GM18511 (cell line): ENCODE results near the gene ARID1B.
"Not testable (repeated sequence)": the region's sequence is repeated elsewhere in the genome, so short reads cannot be mapped to it uniquely, and the experiment has no call there.

Source experiments
- ATAC-seq: cut with Tn5 transposase; IDR thresholded peaks from one replicate; pipeline ENCODE4 v1.9.1; 2021; ENCODE audit warnings: mild to moderate bottlenecking, moderate library complexity; ENCODE audit not compliant: unreplicated experiment

ARID1B gene

DNA sequence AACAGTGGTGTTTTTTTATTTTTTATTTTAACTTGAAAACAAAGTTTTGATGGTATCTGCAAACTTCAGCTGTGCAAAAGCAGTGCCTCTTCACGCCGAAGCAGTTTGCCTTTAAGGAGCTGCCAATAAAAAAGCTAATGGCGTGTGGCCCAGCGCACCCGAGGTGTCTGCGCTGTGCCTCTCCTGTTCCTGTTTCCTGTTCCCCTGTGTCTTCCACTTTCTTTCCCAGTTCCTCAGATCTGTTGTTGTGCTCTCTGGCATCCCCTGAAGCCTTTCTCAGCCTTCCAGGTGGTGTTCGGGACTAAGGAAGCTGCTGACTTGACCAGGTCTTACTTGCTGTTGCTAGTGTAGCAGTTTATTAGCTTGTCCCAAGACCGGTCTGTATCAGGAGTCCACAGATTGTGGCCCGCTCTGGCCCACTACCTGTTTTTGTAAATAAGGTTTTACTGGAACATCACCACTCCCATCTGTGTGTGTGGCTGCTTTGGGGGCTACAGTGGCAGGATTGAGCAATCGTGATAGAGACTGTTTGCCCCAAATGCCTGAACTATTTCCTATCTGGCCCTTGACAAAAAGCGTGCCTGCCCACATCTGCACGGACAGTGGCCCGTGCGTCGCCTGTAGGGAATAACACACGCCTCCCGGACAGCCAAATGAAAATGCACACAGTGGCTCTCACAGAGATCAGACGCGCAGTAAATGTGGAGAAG lies 367.8 kb downstream of the ARID1B start:
- no peak for ATAC-seq

GRCh38 chr6:157145656-157146285 lies 368.6 kb downstream of the ARID1B start:
- ATAC-seq = no peak

GRCh38 chr6:157147054-157148026 lies 370.2 kb downstream of the ARID1B start:
- not testable (repeated sequence) for ATAC-seq

DNA sequence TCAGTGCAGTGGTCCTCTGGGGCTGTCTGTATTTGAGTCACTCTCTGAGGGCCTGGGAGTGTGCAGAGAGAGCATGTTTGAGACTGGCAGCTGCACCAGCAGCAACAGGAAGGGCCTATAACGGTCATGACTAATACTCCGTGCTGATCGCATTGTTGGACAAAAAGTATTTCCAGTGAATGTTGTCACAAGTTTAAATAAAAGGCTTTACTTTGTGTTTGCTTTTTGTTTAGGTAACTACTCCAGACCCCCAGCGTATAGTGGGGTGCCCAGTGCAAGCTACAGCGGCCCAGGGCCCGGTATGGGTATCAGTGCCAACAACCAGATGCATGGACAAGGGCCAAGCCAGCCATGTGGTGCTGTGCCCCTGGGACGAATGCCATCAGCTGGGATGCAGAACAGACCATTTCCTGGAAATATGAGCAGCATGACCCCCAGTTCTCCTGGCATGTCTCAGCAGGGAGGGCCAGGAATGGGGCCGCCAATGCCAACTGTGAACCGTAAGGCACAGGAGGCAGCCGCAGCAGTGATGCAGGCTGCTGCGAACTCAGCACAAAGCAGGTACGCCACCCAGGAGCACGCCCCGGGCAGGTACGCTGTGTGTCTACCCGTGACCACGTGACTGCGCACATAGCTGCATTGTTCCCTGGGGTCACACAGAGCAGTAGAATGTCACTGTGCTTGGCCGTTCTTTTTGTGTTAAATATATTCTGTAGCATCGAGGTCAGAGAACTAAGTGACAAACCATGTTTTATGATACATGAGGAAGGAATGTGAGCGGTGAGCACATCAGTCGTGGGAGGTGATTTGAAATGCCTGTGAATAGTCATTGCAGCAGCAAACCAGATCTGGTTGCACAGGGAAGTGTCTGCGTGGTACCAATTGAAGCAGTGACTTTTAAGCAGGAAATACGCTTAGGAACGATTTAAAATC lies 371.5 kb downstream of the ARID1B start:
- no peak for ATAC-seq

GRCh38 chr6:157150076-157150475 lies 372.9 kb downstream of the ARID1B start:
- ATAC-seq = no peak

DNA sequence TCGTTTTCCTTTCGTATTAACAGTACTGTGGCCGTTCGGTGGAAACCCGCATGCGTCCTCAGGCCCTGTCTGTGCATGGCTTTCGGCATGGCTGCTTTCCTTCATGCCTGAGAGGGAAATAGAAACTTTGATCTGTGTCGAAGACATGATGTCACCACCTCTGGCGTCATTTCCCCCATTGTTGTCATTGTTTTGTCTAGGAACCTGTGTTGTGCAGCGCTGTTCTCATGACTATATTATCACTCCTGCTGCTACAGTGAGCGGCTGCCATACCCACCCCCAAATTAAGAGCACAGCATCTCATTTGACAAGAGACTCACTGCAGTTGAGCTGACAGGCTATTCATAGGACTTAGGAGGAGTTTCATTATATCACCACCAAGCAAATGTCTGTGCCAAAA lies 373.9 kb downstream of the ARID1B start:
- ATAC-seq = no peak

- ATAC-seq = no peak
These were observed 374.8 kb downstream of the ARID1B start for GRCh38 chr6:157151989-157152388.

DNA sequence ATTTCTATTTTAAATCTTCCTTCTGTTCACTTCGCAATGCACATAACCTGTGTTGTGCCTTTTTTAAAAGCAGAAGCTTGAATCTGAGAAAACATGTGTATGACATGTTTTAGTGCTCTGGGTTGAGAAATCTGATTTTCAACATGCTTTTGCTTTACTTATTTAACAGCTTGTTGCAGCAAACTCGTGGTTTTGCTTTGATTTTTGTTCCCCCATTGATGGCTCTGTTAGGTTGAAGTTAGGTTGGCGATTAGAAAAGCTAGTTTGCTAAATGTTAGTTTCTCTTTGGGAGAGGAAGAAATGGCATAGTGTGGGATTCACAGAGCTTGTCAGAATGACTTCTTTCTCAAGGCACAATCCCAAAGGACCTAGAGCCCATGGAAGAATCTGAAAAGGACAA lies 375.4 kb downstream of the ARID1B start:
- ATAC-seq = no peak

DNA sequence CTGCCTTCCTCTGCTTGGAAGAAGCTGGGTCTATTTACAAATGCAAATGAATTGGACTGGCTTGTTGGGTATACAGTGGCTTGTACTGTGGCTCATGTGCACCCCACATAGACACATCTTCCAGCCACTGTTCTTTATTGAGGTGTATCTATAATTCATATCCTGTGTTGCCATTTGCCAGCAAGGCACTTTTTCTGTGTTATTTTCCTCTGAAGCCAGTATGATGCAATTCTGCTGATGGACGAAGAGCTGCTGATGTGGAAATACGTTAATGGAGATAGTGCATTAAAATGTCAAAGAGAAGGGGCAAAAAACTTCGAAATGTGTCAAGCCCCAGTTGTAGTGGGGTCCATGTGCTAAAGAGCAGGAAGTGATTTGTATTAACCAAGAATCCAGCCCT lies 378.6 kb downstream of the ARID1B start:
- ATAC-seq = no peak

DNA sequence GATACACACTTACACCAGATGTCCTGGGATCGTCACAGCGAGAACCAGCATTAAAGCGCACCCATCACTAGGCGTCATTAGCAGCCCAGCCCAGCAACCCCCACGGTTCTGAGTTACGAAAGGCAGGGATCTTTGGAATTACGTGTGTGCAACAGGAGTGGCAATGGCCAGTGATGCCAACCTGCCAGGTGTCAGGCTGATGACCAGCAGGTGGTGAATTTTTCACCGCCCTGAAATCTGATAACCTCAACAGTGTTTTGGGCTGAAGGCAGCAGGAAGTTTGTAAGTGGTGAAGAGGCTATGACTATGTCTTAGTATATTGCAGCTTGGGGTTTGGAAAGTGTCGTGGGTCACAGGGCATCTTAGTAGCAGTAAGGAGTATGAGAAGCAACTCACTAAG lies 380.1 kb downstream of the ARID1B start:
- ATAC-seq = no peak

GRCh38 chr6:157158456-157158855 lies 381.3 kb downstream of the ARID1B start:
- ATAC-seq = no peak

DNA sequence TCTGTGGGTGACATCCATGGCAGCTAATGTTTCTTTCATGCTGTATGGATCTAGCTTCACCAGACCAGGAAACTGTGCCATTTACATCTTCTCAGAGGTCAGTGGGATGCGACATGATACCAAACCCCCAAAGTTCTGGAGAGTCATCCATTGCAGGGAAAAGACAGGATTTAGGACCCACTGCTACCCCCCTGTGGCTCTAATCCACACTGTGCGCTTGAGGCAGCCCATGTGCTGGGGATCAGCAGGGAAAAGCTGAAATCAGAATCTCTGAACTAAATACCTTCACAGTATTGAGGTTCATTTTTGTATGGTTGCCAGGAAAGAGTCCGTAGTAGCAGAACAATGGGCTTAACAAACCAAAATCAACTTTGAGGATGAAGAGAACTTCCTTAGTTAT lies 381.7 kb downstream of the ARID1B start:
- ATAC-seq = no peak

DNA sequence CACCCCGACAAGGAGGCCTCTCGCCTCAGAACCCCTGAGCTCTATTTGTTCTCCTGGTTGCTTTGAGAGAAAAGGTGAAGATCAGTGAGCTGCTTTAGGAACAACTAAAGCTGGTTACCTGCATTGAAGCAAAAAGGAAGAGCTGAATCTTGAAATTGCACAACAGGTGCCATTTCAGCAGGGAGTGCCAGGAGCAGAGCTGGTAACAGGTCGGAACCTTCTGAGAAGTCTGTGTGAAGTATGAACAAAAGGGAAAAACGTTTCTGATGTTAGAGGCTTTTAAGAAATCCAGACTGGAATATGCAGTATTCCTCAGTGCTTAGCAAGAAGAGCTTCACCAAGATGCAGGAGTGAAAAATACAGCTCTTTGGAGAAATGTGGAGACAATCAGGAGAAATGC lies 382.2 kb downstream of the ARID1B start:
- ATAC-seq = no peak

DNA sequence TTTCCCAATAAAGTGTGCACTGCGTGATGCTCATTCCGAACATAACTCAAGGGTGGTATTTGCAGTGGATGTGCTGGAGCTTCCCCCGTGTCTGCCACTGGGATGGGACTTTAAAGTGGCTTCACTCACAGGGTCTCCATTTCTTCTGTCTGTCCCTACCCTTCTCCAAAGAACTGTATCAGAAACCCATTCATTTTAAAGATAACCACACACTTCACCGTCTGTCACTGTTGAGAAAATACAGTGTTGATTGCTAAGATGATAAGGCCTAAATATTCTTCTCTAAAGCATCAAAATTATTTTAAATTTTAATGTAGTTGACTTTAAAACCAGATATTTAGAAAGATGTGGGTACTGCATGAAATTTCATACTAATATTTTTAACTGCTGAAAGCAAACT lies 384.7 kb downstream of the ARID1B start:
- ATAC-seq = no peak

DNA sequence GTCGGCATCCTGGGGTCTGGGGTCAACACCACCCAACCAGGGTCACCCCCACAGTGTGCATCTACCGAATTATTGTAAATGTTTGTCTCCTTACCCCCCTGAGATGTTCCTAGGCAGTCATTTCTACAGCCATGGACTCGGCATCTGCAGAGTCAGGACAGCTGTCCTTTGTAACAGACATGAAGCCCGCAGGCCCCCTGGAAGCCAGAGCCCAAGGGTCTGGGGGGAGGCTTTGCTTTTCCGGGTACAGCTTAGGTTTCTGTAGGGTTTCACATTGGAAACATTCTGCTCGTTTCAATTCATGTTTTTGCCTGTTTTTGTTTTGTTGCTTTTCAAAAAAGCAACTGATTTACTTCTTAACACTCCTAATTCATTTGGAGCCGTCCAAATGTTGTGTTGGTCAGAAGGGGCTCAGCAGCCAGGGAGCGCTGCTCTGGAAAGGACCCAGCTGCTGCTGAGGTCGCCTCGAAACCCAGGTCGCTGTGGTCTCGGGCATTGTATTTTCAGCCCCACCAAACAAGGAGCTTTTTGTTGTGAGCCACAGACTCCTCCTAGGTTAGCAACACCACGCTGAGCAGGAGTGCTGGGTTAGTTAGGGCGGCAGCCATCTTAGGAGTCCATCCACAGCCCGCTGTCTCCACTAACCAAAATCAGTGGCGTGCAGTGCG lies 385.7 kb downstream of the ARID1B start:
- ATAC-seq = no peak

DNA sequence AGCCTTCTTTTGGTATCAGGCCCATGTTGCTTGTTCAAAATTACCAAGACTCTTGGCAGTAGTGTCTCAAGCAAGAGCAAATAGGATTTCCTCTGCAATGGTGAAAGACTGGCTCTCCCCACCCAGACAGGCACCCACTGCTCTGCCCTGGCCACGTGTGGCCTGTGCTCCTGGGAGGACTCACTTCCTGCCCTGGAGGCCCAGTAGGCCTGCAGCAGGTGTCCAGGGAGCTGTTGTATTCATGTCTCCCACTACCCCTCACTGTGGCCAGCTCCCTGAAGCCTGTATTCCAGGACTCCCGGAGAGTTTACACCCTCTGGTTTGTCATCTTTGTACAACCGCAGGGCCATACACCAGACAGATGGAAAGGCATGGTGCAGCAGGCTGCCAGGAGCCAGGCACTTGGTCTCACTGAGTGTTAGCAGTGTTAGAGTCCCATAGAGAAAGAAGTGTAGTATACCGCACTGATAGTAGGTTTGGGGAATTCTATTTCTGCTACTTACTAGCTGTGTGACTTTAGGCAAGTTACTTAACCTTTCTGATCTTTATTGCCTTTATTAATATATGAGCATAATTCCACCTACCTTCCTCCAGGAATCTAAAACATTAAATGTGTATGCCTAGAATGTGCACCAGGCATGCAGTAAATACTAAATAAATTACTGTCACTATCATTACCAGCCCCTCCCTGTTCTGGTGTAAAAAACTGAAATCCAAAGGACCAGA lies 386.4 kb downstream of the ARID1B start:
- ATAC-seq = no peak

DNA sequence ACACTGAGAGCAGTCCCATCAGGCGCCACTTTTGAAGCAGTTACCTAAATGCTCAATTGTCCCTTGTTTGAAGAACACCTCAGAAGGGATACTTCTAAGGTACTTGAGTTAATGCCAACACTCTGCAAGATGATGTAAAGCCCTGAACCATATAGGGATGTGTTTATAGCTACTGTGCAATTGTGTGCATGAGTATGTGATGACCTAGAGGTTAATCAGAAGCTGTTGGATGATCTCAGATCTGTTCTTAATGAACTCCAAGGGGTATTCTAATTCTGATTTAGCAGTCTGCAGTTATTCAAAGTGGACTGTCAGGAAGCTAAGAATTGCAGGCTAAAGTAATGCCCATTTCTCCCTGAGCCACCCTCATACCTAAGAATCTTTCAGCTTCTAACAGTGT lies 387.8 kb downstream of the ARID1B start:
- ATAC-seq = no peak

GRCh38 chr6:157166784-157167183 lies 389.6 kb downstream of the ARID1B start:
- ATAC-seq = no peak

GRCh38 chr6:157167837-157168236 lies 390.7 kb downstream of the ARID1B start:
- ATAC-seq = no peak
